HFFc6 (cell line): ENCODE data around the gene BICRAL. TPM values are rescaled to one million over a fixed set of nuclear protein-coding genes. Genes with fewer than 3 reads are reported as not detected.

Experiments used
- DNase-seq: peaks from one replicate; pipeline ENCODE4 v3.0.0-alpha.2; 2018
- H3K27ac Mint-ChIP-seq: 2 replicates; pipeline ENCODE4 v1.8.0; 2020; ENCODE audit warnings: mild to moderate bottlenecking, mixed read lengths
- H3K27me3 Mint-ChIP-seq: 2 replicates; pipeline ENCODE4 v1.8.0; 2021; ENCODE audit warnings: mild to moderate bottlenecking, moderate library complexity, mixed read lengths; ENCODE audit not compliant: insufficient read depth
- H3K36me3 Mint-ChIP-seq: 2 replicates; pipeline ENCODE4 v1.8.0; 2021; ENCODE audit warnings: low read depth, mixed read lengths
- H3K4me1 Mint-ChIP-seq: 2 replicates; pipeline ENCODE4 v1.8.0; 2020; ENCODE audit warnings: low read depth, mixed read lengths
- H3K4me3 Mint-ChIP-seq: 2 replicates; pipeline ENCODE4 v1.8.0; 2020; ENCODE audit warnings: mild to moderate bottlenecking, moderate library complexity, mixed read lengths
- H3K9me3 Mint-ChIP-seq: 2 replicates; pipeline ENCODE4 v1.8.0; 2020; ENCODE audit warnings: mild to moderate bottlenecking, mixed read lengths
- total RNA-seq, 6 experiments: library from RNA; stranded (reverse); fragmentation: NEBNext Ultra II Directional; extraction: Animal tissue kit (Norgen Biotek cat#: 25700); gene quantifications; 2 replicates in 1 of 6; 3 replicates in 5 of 6; pipeline ENCODE4 v1.2.3, GENCODE V29; 2021
- TF ChIP-seq, protein P1 (sequence below): fragments of 200-600 bp; sonication (generic); IDR thresholded peaks from 2 replicates; pipeline ENCODE4 v1.5.0; 2021; ENCODE audit warnings: antibody characterized with exemption, mild to moderate bottlenecking

The BICRAL gene
- total RNA-seq, 6 experiments from 2014 or later = 8.0 to 9.8 (median 9.4) TPM

DNA sequence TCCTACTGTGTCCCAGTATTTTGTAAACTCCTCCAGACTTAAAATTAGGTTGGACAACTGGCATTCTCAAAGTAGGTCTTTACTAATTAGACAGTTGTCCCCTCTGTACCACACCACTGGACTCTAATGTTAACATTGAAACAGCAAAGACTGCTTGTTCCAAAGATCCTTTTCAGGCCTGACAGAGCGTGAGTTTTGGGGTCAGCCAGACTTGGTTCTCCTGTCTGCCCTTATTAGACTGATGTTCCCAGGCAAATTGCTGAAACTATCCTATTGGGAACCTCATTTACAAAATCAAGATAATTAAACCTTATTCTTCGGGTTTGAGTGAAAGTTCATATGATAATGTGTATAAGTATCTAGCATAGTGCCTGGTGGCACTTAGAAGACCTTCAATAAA lies 3.7 kb upstream of the BICRAL start:
- Mint-ChIP-seq H3K27ac (no peak overlapping the region), H3K4me3 (no peak overlapping the region), H3K9me3 (no peaks in the 10 kb centered on the region), H3K27me3 (peaks cover 2% of the 10 kb centered on the region), H3K4me1 (peaks cover 56% of the 10 kb centered on the region), H3K36me3 (no peaks in the 10 kb centered on the region)
- no peak for DNase-seq
- TF ChIP-seq, protein P1, sequence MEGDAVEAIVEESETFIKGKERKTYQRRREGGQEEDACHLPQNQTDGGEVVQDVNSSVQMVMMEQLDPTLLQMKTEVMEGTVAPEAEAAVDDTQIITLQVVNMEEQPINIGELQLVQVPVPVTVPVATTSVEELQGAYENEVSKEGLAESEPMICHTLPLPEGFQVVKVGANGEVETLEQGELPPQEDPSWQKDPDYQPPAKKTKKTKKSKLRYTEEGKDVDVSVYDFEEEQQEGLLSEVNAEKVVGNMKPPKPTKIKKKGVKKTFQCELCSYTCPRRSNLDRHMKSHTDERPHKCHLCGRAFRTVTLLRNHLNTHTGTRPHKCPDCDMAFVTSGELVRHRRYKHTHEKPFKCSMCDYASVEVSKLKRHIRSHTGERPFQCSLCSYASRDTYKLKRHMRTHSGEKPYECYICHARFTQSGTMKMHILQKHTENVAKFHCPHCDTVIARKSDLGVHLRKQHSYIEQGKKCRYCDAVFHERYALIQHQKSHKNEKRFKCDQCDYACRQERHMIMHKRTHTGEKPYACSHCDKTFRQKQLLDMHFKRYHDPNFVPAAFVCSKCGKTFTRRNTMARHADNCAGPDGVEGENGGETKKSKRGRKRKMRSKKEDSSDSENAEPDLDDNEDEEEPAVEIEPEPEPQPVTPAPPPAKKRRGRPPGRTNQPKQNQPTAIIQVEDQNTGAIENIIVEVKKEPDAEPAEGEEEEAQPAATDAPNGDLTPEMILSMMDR = no peak

GRCh38 chr6:42779521-42779920 lies 2.3 kb upstream of the BICRAL start:
- TF ChIP-seq, protein P1 = no peak
- no peaks in the 10 kb centered on the region for H3K9me3 Mint-ChIP-seq
- H3K4me1 Mint-ChIP-seq = peaks cover 48% of the 10 kb centered on the region
- no peak overlapping the region for H3K27ac Mint-ChIP-seq
- no peak for DNase-seq
- H3K27me3 Mint-ChIP-seq = peaks cover 2% of the 10 kb centered on the region
- H3K4me3 Mint-ChIP-seq = no peak overlapping the region
- peaks cover 9% of the 10 kb centered on the region for H3K36me3 Mint-ChIP-seq

GRCh38 chr6:42781546-42781795 lies 381 bp upstream of the BICRAL start:
- H3K27ac Mint-ChIP-seq = peak overlapping the region; percentile 95
- H3K9me3 Mint-ChIP-seq = no peaks in the 10 kb centered on the region
- H3K36me3 Mint-ChIP-seq = peaks cover 14% of the 10 kb centered on the region
- DNase-seq = no peak
- H3K4me1 Mint-ChIP-seq = peaks cover 46% of the 10 kb centered on the region
- H3K4me3 Mint-ChIP-seq = peak overlapping the region; percentile 88
- TF ChIP-seq, protein P1 = no peak
- peaks cover 2% of the 10 kb centered on the region for H3K27me3 Mint-ChIP-seq

DNA sequence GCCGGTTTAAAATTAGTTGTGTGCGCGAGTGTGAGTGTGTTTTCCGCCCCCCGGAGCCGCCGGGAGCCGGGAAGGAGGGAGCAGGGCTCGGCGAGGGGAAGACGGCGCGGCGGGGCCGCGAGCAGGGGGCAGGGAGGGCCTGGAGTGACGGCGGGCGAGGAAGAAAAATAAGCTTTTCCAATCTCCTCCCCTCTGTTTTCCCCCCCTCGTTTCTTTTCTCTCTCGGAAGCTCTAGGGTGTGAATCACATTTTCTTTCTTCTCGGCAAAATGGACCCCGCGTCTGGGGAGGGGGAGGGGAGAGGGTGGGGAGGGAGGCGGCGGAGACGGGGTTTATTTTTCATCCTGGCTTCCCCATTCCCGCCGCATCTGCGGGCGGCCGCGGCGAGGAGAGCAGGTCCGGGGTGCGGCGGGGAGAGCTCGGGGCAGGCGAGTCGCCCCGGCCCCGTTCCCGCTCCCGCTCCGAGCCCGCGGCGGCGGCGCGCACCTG lies 881 bp downstream of the BICRAL start:
- peaks cover 34% of the 10 kb centered on the region for H3K4me1 Mint-ChIP-seq
- H3K9me3 Mint-ChIP-seq = no peaks in the 10 kb centered on the region
- H3K27me3 Mint-ChIP-seq = peaks cover 2% of the 10 kb centered on the region
- TF ChIP-seq, protein P1 = no peak
- H3K36me3 Mint-ChIP-seq = peaks cover 14% of the 10 kb centered on the region
- H3K4me3 Mint-ChIP-seq = peak overlapping the region; percentile 88
- peak; percentile 86 for DNase-seq
- peak overlapping the region; percentile 95 for H3K27ac Mint-ChIP-seq

GRCh38 chr6:42783177-42783875 lies 1.5 kb downstream of the BICRAL start:
- Mint-ChIP-seq H3K4me1 (peaks cover 30% of the 10 kb centered on the region), H3K36me3 (peaks cover 15% of the 10 kb centered on the region), H3K27ac (peak overlapping the region; percentile 97), H3K27me3 (peaks cover 2% of the 10 kb centered on the region), H3K4me3 (peak overlapping the region; percentile 94), H3K9me3 (no peaks in the 10 kb centered on the region)
- TF ChIP-seq, protein P1 = 0 out of 2 replicates have a peak, but pooled peaks have one; percentile 19
- peak; percentile 33 for DNase-seq
